Measurements from ENCODE around the gene C10orf53.
"Not testable (repeated sequence)": the region's sequence is repeated elsewhere in the genome, so short reads cannot be mapped to it uniquely, and the experiment has no call there.

The C10orf53 gene

DNA sequence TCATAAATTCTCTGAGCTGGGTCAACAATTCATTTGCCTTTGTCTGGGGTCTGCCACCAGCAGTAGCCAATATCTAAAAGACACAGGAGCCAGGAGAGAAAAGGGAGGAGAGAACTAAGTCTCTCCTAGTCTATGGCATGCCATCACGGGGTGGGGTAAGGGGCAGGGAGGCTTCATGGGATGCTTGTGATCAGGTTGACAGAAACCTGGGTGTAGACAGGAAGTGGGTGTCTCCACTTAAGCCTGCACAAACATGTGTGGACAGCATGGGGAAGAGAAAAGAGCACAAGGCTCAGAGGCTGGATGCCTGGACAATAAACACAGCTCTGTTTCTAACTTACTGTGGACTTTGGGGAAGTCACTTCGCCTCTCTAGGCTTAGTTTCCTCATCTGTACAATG, 11.5 kb upstream of the C10orf53 start:
- TF ChIP-seq, protein P1, sequence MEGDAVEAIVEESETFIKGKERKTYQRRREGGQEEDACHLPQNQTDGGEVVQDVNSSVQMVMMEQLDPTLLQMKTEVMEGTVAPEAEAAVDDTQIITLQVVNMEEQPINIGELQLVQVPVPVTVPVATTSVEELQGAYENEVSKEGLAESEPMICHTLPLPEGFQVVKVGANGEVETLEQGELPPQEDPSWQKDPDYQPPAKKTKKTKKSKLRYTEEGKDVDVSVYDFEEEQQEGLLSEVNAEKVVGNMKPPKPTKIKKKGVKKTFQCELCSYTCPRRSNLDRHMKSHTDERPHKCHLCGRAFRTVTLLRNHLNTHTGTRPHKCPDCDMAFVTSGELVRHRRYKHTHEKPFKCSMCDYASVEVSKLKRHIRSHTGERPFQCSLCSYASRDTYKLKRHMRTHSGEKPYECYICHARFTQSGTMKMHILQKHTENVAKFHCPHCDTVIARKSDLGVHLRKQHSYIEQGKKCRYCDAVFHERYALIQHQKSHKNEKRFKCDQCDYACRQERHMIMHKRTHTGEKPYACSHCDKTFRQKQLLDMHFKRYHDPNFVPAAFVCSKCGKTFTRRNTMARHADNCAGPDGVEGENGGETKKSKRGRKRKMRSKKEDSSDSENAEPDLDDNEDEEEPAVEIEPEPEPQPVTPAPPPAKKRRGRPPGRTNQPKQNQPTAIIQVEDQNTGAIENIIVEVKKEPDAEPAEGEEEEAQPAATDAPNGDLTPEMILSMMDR (IDR thresholded peaks at IDR 0.05): no peak
- no peaks in the 10 kb centered on the region for H3K4me1 ChIP-seq (ENCODE audit: control insufficient read depth in 1 of 2, insufficient read depth in 1 of 2, low read depth in 1 of 2, low read length in 1 of 2)
- H3K27ac ChIP-seq: no peak overlapping the region
- H3K36me3 ChIP-seq: no peaks in the 10 kb centered on the region
- H3K9me3 ChIP-seq: no peaks in the 10 kb centered on the region
- H3K4me3 ChIP-seq (ENCODE audit: low read depth in 1 of 2, low read length in 1 of 2): no peak overlapping the region
- H3K27me3 ChIP-seq: peaks cover 47% of the 10 kb centered on the region

DNA sequence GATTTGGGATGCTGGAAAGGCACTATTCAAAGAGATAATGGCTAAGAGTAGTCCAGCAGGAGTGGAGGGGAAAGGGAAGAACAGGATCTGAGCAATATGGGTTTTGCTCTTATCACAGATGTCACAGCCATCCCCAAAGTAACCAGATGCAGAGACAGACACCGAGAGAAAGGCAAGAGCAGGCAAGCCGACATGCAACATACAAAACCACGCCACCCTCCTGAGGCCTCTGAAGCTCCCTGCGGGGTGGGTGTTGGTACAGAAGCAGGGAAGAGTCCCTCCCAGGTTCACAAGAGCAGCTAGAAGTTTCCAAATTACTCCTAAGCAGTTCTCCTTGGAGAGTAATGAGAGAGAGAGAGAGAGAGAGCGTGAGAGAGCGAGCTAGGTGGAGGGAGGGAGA, 10.8 kb upstream of the C10orf53 start:
- H3K27me3 ChIP-seq: peaks cover 51% of the 10 kb centered on the region
- TF ChIP-seq, protein P1 (IDR thresholded peaks at IDR 0.05): no peak
- H3K4me1 ChIP-seq (ENCODE audit: control insufficient read depth in 1 of 2, insufficient read depth in 1 of 2, low read depth in 1 of 2, low read length in 1 of 2): no peaks in the 10 kb centered on the region
- no peak overlapping the region for H3K27ac ChIP-seq
- no peak overlapping the region for H3K4me3 ChIP-seq (ENCODE audit: low read depth in 1 of 2, low read length in 1 of 2)
- H3K36me3 ChIP-seq: no peaks in the 10 kb centered on the region
- H3K9me3 ChIP-seq: no peaks in the 10 kb centered on the region

DNA sequence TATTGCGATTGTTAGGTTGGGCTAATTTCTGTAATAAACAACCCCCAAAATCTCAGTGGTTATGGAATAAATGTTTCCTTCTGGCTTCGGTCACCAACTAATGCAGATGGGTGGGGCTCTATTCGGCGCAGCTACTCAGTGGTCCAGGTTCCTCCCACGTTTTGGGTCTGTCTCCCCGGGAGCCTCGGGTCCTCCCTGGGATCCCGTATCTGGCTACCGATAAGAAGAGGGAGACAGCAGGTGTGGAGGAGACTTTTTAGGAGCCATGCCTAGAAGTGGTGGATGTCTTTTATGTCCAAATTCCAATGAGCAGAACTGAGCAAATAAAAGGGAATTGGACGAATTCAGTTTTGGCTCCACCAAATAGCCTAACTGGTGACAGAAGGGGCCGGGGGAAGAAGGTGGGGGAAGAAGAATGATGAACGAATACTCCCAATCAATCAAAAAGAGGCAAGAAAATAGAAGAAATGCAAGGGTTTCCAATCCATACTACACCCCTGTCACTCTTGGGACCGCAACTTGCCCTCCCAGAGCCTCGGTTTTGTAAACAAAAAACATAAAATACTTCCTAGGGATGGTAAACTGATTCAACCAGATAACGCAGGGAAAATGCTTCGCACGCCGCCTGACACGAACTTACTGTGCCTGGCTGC, 498 bp upstream of the C10orf53 start:
- peaks cover 97% of the 10 kb centered on the region for H3K27me3 ChIP-seq
- no peak overlapping the region for H3K27ac ChIP-seq
- no peaks in the 10 kb centered on the region for H3K36me3 ChIP-seq
- TF ChIP-seq, protein P1 (IDR thresholded peaks at IDR 0.05): no peak
- peaks cover 0 to 6% of the 10 kb centered on the region in 2 experiments for H3K4me1 ChIP-seq (ENCODE audit: control insufficient read depth in 1 of 2, insufficient read depth in 1 of 2, low read depth in 1 of 2, low read length in 1 of 2)
- H3K9me3 ChIP-seq: no peaks in the 10 kb centered on the region
- H3K4me3 ChIP-seq (ENCODE audit: low read depth in 1 of 2, low read length in 1 of 2): no peak overlapping the region

DNA sequence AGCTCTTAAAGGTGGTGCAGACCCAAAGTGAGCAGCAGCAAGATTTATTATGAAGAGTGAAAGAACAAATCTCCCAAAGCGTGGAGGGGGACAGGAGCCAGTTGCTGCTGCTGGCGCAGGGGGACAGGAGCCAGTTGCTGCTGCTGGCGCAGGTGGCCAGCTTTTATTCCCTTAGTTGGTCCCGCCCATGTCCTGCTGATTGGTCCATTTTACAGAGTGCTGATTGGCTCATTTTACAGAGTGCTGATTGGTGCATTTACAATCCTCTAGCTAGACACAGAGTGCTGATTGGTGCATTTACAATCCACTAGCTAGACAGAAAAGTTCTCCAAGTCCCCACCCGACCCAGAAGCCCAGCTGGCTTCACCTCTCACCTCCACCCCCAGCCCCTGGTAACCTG, 3.0 kb downstream of the C10orf53 start:
- H3K4me3 ChIP-seq (ENCODE audit: low read depth in 1 of 2, low read length in 1 of 2); H3K4me1 ChIP-seq (ENCODE audit: control insufficient read depth in 1 of 2, insufficient read depth in 1 of 2, low read depth in 1 of 2, low read length in 1 of 2); H3K27ac ChIP-seq; H3K36me3 ChIP-seq; H3K9me3 ChIP-seq: not testable (repeated sequence)
- peaks cover 71% of the 10 kb centered on the region for H3K27me3 ChIP-seq

DNA sequence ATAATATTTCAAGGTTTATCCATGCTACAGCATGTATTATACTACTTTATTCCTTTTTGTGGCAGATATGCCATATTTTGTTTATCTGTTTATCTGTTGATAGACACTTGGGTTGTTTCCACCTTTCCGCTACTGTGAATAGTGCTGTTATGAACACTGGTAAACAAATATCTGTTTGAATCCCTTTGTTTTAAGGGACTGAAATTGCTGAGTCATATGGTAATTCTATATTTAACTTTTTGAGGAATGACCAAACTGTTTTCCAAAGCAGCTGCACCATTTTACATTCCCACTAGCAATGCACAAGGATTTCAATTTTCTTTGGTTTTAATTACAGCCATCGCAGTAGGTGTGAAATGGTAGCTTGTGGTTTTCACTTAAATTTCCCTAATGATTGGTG, 3.4 kb downstream of the C10orf53 start:
- H3K27ac ChIP-seq: no peak overlapping the region
- peaks cover 71% of the 10 kb centered on the region for H3K27me3 ChIP-seq
- no peak overlapping the region for H3K4me3 ChIP-seq (ENCODE audit: low read depth in 1 of 2, low read length in 1 of 2)

DNA sequence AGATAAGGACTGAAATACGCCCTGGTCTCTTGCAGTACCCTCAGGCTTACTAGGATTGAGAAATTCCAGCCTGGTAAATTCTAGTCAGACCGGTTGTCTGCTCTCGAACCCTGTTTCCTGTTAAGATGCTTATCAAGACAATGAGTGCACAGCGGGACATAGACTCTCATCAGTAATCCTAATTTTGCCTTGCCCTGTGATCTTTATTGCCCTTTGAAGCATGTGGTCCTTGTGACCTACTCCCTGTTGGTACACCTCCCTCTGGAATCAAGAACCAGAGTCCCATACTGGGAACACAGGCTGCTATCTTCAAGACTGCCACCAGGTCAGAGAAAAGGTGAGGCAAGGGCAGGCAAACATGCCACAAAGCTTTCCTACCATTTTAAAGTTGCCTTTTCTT, 7.2 kb downstream of the C10orf53 start:
- TF ChIP-seq, protein P1 (IDR thresholded peaks at IDR 0.05): no peak
- H3K9me3 ChIP-seq: no peaks in the 10 kb centered on the region
- H3K27ac ChIP-seq: no peak overlapping the region
- peaks cover 71% of the 10 kb centered on the region for H3K27me3 ChIP-seq
- no peaks in the 10 kb centered on the region for H3K36me3 ChIP-seq
- H3K4me1 ChIP-seq (ENCODE audit: control insufficient read depth in 1 of 2, insufficient read depth in 1 of 2, low read depth in 1 of 2, low read length in 1 of 2): no peaks in the 10 kb centered on the region
- H3K4me3 ChIP-seq (ENCODE audit: low read depth in 1 of 2, low read length in 1 of 2): no peak overlapping the region

More for the DNA sequence above, 3.4 kb downstream of the C10orf53 start:
- no peaks in the 10 kb centered on the region for H3K36me3 ChIP-seq
- TF ChIP-seq, protein P1 (IDR thresholded peaks at IDR 0.05): no peak
- H3K4me1 ChIP-seq (ENCODE audit: control insufficient read depth in 1 of 2, insufficient read depth in 1 of 2, low read depth in 1 of 2, low read length in 1 of 2): peaks cover 0 to 6% of the 10 kb centered on the region in 2 experiments
- no peaks in the 10 kb centered on the region for H3K9me3 ChIP-seq

Measured in neutrophil (primary cell).